PC-9 (cell line): ENCODE results near the gene MED22.

Source experiments
- CTCF ChIP-seq: fragments of 200-600 bp; sonication (generic); conservative IDR thresholded peaks from 2 replicates; pipeline ENCODE4 v1.6.1; 2017; ENCODE audit warnings: mixed run types, antibody characterized with exemption, mild to moderate bottlenecking, moderate library complexity
- EZH2 ChIP-seq: fragments of 200-600 bp; sonication (generic); IDR thresholded peaks from 2 replicates; pipeline ENCODE4 v1.8.0; 2017; ENCODE audit warnings: antibody characterized with exemption, low read depth

- TF ChIP-seq CTCF (no peak), EZH2 (no peak)
Measured at GRCh38 chr9:133386338-133386737, 38.4 kb upstream of the MED22 start.
